Nephron progenitor cell (in vitro differentiated cells): ENCODE results near the gene PCDHGB5.

Experiments used
- DNase-seq: peaks from one replicate; pipeline ENCODE4 v3.0.0; 2021
- H3K27ac Mint-ChIP-seq: 2 replicates; pipeline ENCODE4 v1.8.0; 2021; ENCODE audit warnings: mild to moderate bottlenecking, moderate library complexity, mixed read lengths
- H3K27me3 Mint-ChIP-seq: 2 replicates; pipeline ENCODE4 v1.8.0; 2021; ENCODE audit warnings: mild to moderate bottlenecking, low read depth, mixed read lengths; ENCODE audit not compliant: poor library complexity
- H3K36me3 Mint-ChIP-seq: 2 replicates; pipeline ENCODE4 v1.8.0; 2021; ENCODE audit warnings: low read depth, mixed read lengths
- H3K4me1 Mint-ChIP-seq: 2 replicates; pipeline ENCODE4 v1.8.0; 2021; ENCODE audit warnings: mixed read lengths
- H3K4me3 Mint-ChIP-seq: 2 replicates; pipeline ENCODE4 v1.8.0; 2021; ENCODE audit warnings: mild to moderate bottlenecking, moderate library complexity, mixed read lengths
- H3K9me3 Mint-ChIP-seq: 2 replicates; pipeline ENCODE4 v1.8.0; 2021; ENCODE audit warnings: mild to moderate bottlenecking, moderate library complexity, mixed read lengths
- TF ChIP-seq, protein P1 (sequence below): fragments of 200-600 bp; sonication (generic); IDR thresholded peaks from 2 replicates; pipeline ENCODE4 v1.5.0; 2021; ENCODE audit warnings: antibody characterized with exemption

PCDHGB5 gene

DNA sequence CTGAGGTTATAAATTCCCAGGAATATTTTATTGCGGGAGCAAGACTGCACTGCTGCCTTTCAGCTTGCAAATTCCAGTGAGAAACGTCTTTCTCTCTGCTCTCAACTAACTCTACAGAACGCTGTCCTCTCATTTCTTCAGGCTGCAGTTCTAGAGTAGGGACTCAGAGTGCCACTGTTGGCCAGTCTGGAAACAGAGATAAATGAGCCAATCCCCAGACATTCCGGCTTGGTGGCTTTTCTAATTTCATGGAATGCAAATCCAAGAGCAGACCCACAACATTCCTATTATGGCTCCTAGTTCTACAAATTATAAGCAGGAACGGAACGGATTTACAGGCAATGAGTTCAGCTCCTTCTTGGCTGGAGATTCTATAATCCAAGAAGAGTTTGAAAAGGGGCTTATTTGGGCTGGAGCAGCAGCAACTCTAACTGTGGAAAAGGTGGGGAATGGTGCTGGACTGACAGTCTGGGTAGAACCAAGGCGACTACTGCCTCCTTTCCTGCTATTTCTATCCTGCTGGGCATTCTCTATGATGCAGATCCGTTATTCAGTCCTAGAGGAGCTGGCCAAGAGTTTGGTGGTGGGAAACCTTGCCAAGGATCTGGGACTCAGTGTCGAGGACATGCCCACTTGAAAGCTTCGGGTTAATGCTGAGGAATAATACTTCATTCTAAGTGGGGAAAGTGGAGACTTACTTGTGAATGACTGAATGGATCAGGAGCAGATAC is 41.8 kb downstream of the PCDHGB5 start:
- Mint-ChIP-seq H3K4me1 (no peaks in the 10 kb centered on the region), H3K9me3 (peaks cover 90% of the 10 kb centered on the region), H3K4me3 (no peak overlapping the region), H3K36me3 (peaks cover 92% of the 10 kb centered on the region), H3K27ac (no peak overlapping the region), H3K27me3 (no peaks in the 10 kb centered on the region)
- TF ChIP-seq, protein P1, sequence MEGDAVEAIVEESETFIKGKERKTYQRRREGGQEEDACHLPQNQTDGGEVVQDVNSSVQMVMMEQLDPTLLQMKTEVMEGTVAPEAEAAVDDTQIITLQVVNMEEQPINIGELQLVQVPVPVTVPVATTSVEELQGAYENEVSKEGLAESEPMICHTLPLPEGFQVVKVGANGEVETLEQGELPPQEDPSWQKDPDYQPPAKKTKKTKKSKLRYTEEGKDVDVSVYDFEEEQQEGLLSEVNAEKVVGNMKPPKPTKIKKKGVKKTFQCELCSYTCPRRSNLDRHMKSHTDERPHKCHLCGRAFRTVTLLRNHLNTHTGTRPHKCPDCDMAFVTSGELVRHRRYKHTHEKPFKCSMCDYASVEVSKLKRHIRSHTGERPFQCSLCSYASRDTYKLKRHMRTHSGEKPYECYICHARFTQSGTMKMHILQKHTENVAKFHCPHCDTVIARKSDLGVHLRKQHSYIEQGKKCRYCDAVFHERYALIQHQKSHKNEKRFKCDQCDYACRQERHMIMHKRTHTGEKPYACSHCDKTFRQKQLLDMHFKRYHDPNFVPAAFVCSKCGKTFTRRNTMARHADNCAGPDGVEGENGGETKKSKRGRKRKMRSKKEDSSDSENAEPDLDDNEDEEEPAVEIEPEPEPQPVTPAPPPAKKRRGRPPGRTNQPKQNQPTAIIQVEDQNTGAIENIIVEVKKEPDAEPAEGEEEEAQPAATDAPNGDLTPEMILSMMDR, result no peak
- no peak for DNase-seq

DNA sequence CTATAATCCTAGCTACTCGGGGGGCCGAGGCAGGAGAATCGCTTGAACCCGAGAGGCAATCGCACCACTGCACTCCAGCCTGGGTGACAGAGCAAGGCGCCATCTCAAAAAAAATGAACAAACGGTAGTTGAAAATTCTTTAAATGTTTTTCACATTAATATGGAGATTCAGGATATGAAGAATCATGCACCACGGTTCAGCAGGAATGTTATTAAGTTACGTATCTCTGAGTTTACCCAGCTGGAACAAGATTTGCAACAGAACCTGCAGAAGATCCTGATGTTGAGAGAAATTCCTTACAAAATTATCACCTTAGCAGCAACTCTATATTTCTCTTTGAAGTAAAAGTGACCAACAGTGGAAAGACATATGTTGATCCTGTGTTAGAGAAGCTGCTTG is 42.6 kb downstream of the PCDHGB5 start:
- Mint-ChIP-seq H3K27ac (no peak overlapping the region), H3K27me3 (no peaks in the 10 kb centered on the region), H3K9me3 (peaks cover 89% of the 10 kb centered on the region), H3K36me3 (peaks cover 92% of the 10 kb centered on the region), H3K4me1 (no peaks in the 10 kb centered on the region), H3K4me3 (no peak overlapping the region)
- TF ChIP-seq, protein P1, result no peak
- no peak for DNase-seq

DNA sequence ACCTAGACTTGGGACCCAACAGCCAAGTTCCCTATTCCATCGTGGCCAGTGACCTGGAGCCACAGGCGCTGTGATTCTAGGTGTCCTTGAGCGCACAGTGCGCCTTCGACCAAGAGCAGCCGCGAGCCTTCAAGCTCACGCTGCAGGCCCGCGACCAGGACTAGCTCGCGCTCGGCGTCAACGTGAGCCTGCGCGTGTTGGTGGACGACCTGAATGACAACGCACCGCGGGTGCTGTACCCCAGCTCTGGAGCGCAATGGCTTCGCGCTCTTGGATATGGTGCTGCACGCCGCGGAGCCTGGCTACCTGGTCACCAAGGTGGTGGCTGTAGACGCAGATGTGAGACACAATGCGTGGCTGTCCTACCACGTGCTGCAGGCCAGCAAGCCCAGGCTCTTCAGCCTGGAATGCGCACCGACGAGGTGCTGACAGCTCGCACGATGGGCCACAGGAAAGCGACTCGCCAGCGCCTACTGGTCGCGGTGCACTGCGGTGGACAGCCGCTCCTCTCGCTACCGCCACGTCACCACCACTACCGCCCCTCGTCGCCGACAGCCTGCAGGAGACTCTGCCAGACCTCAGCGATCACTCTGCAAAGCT is 43.9 kb downstream of the PCDHGB5 start:
- TF ChIP-seq, protein P1, result no peak
- DNase-seq, result no peak
- no peak overlapping the region for H3K4me3 Mint-ChIP-seq
- H3K36me3 Mint-ChIP-seq, result peaks cover 92% of the 10 kb centered on the region
- H3K27me3 Mint-ChIP-seq, result no peaks in the 10 kb centered on the region
- no peak overlapping the region for H3K27ac Mint-ChIP-seq
- peaks cover 89% of the 10 kb centered on the region for H3K9me3 Mint-ChIP-seq
- no peaks in the 10 kb centered on the region for H3K4me1 Mint-ChIP-seq
